PC-9 (cell line): ENCODE measurements around the gene CNTFR.

Experiments used
- EZH2 ChIP-seq: fragments of 200-600 bp; sonication (generic); IDR thresholded peaks from 2 replicates; pipeline ENCODE4 v1.8.0; 2017; ENCODE audit warnings: antibody characterized with exemption, low read depth
- TF ChIP-seq, protein P1 (sequence below): fragments of 200-600 bp; sonication (generic); conservative IDR thresholded peaks from 2 replicates; pipeline ENCODE4 v1.6.1; 2017; ENCODE audit warnings: mixed run types, antibody characterized with exemption, mild to moderate bottlenecking, moderate library complexity

DNA sequence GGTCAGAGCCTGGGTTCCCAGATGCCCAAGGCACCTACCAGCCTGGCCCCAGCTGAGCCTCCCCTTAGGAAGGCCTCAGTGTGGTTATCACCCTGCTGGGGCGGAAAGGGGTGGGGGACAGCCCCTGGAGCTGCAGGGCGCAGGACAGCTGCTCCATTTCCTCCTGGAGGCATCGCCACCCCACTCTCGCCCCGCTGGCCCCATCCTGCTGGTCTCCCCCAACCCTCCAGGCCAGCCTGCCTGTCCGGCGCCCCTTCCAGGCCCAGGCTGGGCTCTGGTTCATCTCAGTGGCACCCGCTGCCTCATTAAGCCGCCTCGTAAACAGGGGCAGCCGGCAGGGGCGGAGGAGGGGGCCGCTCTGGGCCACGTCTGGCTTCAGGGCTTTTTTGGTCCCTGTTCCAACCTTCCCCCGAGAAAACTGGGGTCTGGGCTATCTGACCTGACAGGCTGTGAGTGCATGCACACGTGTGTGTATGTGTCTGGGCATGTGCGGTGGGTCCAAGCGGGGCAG lies 36.0 kb downstream of the CNTFR start:
- TF ChIP-seq, protein P1, sequence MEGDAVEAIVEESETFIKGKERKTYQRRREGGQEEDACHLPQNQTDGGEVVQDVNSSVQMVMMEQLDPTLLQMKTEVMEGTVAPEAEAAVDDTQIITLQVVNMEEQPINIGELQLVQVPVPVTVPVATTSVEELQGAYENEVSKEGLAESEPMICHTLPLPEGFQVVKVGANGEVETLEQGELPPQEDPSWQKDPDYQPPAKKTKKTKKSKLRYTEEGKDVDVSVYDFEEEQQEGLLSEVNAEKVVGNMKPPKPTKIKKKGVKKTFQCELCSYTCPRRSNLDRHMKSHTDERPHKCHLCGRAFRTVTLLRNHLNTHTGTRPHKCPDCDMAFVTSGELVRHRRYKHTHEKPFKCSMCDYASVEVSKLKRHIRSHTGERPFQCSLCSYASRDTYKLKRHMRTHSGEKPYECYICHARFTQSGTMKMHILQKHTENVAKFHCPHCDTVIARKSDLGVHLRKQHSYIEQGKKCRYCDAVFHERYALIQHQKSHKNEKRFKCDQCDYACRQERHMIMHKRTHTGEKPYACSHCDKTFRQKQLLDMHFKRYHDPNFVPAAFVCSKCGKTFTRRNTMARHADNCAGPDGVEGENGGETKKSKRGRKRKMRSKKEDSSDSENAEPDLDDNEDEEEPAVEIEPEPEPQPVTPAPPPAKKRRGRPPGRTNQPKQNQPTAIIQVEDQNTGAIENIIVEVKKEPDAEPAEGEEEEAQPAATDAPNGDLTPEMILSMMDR: no peak
- TF ChIP-seq EZH2: no peak
